GM18858 (cell line): ENCODE measurements around the gene EXOC6.

Experiments
- ATAC-seq: cut with Tn5 transposase; IDR thresholded peaks from one replicate; pipeline ENCODE4 v1.9.1; 2021; ENCODE audit not compliant: unreplicated experiment

The EXOC6 gene, protein sequence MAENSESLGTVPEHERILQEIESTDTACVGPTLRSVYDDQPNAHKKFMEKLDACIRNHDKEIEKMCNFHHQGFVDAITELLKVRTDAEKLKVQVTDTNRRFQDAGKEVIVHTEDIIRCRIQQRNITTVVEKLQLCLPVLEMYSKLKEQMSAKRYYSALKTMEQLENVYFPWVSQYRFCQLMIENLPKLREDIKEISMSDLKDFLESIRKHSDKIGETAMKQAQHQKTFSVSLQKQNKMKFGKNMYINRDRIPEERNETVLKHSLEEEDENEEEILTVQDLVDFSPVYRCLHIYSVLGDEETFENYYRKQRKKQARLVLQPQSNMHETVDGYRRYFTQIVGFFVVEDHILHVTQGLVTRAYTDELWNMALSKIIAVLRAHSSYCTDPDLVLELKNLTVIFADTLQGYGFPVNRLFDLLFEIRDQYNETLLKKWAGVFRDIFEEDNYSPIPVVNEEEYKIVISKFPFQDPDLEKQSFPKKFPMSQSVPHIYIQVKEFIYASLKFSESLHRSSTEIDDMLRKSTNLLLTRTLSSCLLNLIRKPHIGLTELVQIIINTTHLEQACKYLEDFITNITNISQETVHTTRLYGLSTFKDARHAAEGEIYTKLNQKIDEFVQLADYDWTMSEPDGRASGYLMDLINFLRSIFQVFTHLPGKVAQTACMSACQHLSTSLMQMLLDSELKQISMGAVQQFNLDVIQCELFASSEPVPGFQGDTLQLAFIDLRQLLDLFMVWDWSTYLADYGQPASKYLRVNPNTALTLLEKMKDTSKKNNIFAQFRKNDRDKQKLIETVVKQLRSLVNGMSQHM

DNA sequence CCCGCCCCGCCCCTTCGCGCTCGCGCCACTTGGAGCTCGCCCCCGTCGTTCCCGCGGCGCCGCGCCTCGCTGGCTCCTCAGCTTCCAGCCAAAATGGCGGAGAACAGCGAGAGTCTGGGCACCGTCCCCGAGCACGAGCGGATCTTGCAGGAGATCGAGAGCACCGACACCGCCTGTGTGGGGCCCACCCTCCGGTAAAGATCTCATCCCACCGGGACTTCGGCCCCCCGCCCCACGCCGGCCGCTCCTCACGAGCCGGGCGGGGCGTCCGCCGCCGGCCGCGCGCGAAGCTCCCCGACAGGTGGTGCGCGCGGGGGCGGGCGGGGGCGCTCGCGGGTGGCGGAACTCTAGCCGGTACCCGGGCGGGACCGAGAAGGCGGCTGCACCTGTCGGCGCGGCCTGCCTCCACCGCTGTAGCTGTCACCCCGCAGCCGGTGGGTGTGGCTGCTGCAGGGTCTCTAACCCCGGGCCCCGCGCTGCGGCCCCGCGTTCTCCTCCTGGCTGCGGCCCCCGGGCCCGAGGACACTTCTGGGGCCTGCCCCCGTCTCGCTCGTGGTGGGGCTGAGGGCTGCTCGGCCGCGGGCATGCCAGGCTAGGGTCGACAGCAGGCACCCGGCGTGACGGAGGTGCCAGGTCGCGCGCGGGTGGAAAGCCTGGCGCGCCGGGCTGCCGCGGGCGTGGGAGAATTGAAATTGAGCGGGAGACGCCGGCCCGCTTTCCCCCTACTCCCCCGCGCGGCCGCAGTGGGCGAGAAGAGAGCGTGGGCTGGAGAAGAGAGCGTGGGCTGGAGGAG lies at the start of gene EXOC6:
EXOC6 (plus strand) TSS at position 80 of the 793 bp plus-strand sequence; CDS start at position 94, 14 bp downstream.
- ATAC-seq, result peak; percentile 50

DNA sequence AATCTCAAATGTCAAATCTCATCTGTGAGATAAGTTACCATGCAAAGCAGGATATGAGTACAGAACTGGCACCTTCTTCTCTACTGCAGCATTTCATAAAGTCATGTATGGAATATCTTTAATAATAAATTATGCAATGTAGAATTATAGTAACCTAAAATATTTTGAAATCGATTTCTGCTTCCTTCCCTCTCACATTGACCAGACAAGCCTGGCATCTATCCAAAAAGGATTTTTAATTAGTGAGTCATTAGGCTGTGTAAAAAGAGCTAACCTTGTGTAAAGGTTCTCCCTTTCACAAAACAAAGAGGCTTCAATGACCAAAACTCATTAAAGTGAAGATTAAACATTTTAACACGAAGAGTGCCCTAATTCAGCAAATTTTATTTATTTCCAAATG lies 48.8 kb upstream of the EXOC6 start:
- ATAC-seq, result no peak

DNA sequence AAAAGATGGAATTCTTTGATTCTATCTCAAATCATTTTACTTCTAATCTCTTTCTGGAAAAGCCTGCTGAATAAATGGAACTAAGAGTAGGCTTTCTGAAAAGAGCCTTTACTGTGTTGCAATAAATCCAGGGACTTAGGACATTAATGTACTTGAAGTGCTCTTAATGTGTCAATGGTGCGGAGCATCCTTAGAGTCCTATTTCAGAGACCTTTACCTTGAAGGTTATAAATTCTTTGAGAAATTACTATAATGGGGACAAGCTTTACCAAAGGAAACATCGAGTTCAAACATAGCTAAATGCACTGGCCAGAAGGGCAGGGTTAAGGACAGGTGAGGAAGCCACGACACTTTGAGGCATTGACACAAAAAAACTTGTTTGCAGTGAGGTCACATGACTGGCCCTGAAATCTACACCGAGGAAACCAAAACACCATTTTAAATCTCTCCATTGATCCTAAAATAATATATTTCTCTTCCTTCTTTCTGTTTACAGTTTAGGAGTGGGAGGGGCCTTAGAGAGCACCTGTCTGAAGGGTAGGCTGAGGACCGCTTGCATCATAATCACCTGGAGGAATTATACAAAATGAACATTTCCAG lies 48.1 kb upstream of the EXOC6 start:
- no peak for ATAC-seq

DNA sequence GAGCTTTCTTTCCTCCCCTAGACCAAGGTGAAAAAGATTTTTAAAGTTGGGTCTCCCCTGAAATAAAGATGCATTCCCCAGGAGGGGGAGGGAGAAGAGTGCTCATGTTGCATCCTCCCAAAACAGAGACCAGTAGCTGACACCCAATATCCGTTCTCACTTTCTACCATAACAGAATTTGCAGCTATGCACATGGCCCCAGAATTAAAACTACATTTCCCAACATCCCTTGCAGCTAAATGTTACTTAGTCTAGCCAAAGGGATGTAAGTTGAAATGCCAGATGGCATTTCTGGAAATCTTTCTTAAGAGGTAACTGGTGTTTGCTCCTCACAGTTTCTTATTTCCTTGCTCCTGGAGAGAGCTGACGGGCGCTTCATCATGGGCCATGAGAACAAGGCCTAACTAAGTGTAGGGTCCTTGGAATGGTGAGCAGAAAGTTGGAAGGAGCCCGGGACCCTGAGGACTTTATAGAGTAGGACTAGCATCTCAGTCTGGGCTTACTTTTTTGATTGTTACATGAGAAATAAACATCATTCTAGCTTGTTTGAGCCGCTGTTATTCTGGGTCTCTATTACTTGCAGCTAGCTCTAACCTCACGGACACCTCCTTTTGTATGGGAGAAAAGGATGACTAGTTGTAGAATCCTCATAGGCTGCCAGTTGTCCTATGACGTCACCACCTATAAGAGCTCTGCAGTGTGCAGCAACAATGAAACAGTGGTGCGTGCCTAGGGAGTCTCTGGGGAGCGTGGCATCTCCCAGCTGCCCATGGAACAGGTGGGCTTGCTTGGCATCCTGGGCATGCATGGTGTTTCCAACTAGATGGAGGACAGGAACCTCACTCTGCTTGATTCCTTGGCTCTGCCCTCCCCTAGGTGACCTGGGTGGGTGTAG lies 46.1 kb upstream of the EXOC6 start:
- ATAC-seq, result no peak

DNA sequence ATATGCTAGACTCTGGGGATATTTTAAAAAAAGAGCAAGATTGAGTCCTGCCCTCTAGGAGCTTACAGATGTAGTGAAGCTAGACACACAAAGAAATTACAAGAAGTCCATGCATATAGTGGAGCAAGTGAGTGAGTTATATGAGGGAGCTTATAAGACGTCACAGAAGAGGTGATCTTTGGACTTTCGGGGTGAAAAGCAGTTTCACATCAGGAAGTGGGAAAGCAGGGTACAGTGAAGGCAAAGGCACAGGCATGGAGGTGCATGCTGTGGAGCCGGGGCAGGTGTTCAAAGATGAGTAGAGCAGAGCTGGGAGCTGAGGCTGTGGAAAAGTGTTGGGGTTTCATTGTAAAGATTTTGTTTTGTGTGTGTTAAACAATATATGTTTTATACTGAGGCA lies 38.5 kb upstream of the EXOC6 start:
- no peak for ATAC-seq

DNA sequence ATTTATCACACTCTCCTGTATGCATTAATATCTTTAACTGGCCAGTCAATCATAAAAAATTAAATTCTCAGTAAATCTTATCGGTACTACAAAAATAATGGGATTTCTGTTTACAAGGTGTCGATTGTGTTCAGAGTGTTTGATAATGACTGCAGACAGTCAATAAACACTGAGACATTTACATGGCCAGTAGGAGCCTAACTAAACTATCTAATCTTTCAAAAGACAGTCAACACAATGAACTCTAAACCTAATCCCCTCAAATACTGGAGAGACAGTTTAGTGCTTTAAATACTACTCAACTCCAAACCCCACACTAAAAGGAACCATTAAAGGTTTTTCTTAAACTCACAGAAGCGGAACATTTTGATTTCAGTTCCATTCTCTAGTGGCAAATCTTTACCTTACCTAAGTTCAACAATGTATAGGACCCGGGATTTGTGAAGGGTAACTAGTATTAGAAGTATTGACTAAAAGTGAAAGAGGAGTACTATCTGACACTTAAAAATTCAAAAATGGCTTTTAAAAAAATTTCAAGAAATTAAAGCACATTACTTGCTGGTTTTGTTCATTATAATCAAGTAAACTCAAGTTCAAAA lies 37.3 kb upstream of the EXOC6 start:
- ATAC-seq, result no peak

DNA sequence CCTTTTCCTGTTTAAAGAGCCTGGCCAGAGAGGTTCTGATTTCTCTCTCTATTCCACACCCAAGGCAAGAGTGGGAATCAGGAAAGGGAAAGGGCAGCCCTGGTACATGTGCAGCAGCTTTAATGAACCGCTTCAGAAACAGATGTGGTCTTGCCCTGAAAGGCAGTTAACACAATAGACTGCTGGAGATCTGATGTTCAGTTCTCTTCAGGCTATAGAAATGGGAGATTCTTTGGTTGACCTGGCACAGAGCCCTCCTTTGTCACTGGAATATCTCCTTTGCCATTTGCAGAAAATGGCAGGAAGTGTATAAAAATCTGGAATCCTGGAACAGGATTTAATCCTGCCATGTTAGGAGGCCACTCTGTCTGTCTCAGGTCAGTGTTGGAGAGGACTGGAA lies 36.3 kb upstream of the EXOC6 start:
- no peak for ATAC-seq

DNA sequence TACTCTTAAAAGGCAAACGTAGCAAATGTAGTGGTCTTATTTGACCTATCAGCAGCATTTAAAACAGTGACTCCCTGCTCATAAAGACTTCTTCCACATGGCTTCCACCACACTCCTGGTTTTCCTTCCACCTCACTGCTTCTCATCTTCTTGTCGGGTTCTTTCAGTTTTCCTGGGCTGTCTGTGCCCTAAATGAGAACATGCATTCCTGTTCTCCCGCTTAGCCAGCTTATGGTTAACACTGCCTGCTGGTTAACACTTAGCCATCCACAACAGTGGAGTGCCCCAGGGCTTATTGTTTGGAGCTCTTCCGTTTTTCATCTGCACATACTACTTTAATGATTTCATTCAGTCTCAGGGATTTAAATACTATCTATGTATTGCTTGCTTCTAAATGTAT lies 34.3 kb upstream of the EXOC6 start:
- ATAC-seq, result no peak

DNA sequence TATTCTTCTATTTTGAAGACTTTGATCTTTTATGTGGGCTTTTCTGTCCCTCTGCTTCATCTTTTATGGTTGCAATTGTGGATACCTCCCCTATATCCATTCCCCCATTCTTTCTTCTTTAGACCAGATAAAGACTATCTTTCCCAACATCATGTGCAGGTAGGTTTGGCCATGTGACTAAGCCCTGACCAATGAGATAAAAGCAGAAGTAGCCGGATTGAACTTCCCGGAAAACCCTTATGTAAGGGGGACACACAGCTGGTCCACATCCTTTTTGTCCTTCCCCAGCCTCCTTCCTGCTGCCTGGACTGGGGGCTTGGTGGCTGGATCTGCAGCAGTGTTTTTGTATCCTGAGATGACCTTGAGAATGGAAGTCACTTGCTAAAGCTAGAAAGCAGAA lies 33.5 kb upstream of the EXOC6 start:
- no peak for ATAC-seq

DNA sequence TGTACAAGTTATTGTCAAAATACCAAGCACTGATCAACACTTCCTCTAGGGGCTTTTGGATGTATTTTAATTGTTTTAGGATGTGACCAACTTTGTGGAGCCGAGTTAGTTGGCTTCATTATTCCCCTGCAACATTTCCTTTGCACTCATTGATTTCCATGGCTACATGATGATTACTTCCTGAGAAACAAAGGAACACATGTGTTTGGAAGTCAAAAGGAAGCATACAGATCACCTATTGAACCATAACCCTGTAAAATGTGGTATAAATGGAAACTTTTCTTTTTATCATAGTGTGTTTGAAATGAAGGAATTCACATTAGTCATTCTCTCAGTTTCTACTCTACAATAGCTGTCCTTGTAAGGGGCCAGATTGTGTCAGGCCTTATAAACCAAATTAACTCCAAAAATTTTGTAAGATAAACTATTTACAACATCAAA lies 32.2 kb upstream of the EXOC6 start:
- no peak for ATAC-seq

DNA sequence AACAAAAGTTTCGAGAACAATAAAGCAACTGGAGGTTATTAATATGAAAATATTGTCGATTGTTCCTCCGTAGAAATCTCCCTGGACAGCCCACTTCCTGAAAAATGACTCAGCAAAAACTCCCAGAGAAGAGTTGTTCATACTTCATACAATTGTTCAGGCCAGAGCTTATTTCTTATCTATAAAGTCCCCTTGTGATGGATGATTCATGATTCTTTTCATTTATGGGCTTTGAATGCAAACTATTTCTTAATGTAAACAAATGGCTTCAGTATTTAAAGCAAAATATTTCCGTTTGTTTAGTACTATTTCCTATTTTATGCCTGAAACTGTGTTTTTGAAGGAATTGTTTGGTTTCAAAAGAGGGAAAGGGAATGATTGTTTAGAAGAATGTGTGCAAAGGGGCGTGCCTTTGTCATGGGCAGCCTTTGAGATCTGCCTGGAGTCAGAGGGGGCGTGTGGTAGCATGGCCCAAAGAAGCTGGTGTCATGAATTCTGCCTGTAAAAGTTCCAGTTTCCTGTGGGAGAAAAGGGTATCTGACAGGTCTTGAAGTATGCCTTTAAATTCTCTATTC lies 26.2 kb upstream of the EXOC6 start:
- ATAC-seq, result no peak

DNA sequence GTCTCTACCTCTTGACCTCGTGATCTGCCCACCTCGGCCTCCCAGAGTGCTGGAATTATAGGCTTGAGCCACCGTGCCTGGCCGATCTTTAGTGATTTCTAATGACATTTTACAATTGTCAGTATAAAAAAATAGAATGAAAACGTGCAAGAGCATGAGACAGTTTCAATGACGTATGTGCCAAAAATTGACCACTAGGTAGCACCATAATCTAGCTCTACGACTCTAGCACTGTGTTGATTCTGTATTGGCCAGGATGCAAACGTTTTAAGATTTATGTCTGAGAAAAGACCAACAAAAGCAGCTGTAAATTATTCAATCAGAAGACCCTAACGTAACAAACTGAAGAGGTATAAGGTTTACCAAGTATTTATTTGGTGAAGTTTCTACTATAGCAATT lies 25.4 kb upstream of the EXOC6 start:
- ATAC-seq, result no peak

DNA sequence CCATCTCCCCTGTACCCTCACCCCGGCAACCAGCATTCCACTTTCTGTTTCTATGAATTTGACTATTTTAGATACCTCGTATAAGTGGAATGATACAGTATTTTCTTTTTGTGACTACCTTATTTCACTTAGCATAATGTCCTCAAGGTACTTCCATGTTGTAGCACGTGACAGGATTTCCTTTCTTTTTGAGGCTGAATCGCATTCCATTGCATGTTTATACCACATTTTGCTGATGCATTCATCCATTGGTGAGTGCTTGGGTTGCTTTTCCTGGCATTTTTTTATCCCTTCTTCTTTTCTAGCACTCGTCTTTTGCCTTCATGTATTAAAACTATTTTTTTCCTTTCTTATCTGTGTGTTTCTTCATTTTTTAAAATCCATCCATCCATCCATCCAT lies 22.3 kb upstream of the EXOC6 start:
- ATAC-seq, result no peak

DNA sequence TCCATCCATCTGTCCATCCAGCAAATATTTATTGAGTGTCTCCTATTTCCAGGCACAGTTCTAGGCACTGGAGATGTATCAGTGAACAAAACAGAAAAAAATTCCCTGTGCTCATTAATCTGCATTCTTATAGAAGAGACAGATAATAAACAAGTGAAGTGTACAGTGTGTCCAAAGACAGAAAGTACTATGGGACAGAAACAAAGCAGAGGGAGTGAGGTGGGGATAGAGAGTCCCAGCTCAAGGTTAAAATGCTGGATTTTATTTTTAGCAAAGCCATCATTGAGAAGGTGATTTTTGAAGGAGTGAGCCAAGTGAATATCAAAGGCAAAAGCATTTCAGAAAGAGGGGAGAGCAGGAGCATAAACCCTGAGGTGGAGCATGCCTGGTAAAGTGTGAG lies 21.8 kb upstream of the EXOC6 start:
- no peak for ATAC-seq

DNA sequence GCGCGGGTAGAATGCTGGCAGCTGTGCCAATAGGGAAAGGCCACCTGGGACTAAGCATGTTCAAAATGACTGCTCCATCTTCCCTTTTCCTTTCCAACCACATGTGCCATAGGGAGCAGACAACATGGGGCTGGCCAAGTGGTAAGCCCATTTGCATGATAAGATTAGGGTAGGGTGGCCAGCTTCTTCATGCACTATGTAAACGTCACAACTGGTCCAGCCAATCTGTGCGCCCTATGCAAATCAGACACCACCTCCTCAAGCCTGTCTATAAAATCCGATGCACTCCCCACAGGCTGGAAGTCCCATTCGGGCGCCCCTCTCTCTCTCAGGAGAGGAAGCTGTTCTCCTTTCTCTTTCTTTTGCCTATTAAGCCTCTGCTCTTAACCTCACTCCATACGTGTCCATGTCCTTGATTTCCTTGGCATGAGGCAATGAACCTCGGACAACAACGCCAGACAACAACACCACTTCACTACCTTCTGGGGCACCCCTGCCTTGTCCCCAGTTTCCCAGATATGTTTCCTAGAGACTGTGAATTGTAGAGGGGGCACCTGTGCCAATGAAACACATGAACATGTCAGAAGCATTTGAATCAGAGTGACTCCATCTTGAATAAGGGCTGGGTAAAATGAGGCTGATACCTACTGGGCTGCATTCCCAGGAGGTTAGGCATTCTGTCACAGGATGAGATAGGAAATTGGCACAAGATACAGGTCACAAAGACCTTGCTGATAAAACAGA lies 19.1 kb upstream of the EXOC6 start:
- no peak for ATAC-seq

DNA sequence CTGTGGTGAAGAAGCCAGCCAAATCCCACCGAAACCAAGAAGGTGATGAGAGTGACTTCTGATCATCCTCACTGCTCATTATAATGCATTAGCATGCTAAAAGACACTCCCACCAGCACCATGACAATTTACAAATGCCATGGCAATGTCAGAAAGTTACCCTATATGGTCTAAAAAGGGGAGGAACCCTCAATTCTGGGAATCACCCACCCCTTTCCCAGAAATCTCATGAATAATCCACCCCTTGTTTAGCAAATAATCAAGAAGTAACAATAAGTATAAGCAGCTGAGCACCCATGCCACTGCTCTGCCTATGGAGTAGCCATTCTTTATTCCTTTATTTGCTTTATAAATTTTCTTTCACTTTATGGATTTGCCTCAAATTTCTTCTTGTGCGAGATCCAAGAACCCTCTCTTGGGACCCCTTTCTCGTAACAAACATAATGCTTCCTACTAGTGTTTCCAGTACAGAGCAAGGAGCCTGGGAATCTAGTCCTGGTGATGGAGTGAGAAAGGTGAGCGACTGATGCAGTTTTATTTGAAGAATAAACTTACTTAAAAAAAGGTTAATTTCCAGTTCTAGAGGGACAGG lies 18.4 kb upstream of the EXOC6 start:
- ATAC-seq, result no peak

DNA sequence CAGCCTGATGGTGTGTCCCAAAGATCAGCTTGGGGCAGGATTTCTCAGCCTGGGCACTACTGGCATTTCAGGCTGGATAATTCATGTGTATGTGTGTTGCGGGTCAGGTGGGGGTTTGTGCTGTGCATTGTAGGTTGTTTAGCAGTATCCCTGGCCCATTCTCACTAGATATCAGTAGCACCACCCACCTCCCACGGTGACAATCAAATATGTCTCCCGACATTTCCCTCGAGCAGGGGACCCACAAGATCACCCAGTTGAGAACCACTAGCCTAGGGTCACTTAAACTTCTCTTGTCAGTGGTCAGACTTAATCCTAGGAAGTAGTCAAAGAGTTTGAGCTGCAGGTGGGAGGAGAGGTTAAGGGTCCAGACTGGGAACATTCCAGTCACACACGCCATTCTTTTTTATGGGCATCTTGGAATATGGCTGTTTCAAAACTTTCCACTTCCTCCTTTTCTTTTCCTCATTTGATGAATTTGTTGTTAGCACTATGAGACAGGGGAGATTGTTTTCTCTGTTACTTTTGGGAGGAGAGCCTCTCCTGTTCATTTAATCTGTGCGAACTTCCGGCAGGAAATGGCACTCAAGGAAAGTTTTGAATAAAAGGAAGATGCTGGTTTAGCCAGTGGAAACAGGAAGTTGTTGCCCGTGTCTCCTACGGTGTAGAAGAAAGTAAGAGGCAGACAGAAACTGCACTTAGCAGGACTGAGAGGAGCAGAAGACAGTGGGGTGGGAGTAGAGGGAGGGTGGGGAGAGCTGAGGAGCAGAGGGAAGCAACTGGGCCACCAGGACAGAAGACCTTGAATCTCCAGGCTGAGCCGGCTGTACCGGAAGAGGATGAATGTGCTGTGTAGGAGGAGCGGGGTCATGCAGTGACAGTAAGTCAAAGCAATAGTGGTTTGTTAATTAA lies 17.6 kb upstream of the EXOC6 start:
- ATAC-seq, result no peak
